NCI-H2196 (cell line): ENCODE measurements around the gene CKB.
"Not testable (repeated sequence)": the region's sequence is repeated elsewhere in the genome, so short reads cannot be mapped to it uniquely, and the experiment has no call there.

Experiments used
- DNase-seq: peaks from one replicate; lab custom pipeline; 2025; ENCODE audit not compliant: unreplicated experiment; lab: John Stamatoyannopoulos, UW

CKB gene

DNA sequence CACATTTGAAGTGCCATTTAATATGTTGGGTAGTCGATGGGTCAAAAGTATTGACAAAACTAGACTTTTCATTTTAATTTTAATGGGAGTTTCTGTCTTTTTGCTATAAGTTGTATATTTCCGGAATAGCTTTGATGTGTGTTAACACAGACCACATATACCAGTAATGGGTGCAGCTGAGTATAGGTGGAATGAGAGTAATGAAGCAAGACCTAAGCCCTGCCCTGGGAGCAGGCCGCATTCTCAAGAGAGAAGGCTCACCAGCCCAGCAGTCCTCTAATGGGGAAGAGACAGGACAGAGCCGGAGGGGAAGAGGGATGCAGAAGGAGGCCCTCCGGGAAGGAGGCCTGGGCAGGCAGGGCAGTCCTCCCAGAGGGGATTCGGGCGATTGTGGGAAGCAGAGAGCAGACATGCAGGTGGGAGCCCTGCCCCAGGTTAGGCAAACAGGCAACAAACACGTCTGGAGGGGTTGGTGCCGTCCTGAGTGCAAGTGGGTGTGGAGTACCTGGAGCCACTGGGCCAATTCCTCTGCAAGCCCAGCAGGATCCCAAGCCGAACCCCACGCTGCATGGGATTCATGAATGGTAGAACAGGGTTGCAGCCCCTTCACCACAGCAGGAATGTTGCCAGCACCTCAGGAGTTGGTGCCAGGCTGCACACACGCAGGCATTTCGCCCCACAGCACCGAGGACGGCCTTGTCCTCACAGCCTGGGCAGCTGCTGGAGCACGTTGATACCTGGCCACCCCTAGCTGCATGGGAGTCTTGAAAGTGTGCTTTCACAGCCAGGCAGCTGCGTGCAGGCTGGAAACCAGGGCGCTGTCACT is 7.8 kb downstream of the CKB start:
- no peak for DNase-seq

DNA sequence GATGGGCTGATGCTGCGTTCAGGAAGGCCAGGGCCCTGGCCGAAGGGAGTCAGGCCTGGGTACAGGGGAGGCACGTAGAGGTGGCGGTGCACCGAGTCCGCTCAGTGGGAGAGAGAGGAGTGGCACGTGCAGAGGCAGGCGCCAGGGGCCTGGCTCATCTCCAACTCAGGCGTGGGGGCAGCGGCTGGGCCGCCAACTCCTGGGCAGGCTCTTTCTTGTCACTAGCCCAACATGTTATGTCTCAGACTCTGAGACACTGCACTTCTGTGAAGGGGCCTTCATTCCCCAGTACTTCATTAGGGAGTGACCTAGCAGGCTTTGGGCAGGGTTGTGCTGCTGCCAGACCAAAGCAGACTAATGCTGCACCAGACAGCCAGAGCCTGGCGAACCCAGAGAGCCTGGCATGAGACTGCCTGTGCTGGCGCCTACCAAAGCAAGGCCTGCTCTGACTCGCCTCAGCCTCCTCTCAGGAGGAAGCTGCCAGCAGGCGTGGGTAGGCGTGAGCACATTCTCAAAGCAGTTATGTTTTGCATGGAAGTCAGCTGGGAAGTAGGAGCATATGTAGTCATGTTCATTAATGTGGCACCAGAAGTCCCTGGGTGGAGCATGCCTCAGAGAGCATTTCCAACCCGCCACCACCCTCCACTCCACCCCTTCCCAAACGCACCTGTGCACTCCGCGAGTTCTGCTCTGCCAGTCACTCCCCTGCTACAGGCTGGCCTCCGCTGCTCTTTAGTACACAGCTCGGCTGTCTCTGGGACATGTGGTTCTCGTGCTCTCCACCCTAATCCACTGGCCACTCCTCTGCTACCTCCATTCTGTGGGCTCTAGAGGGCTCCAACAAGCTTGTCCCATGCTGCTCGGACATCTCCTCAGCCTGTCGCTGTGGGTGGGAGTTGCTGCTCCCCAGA is 9.7 kb downstream of the CKB start:
- DNase-seq, result peak; percentile 74

DNA sequence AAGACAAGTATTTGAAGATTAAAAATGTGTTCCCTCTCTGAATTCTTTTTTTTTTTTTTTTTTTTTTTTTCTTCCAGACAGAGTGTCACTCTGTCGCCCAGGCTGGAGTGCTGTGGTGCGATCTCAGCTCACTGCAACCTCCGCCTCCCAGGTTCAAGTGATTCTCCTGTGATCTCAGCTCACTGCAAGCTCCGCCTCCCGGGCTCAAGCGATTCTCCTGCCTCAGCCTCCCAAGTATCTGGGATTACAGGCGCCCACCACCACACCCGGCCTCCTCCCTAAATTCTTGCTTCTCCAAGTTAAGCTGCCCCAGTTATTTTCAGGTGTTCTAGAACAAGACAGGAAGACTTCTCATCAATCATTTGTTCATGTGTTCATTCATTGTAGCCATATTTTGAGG is 10.4 kb downstream of the CKB start:
- DNase-seq, result not testable (repeated sequence)

DNA sequence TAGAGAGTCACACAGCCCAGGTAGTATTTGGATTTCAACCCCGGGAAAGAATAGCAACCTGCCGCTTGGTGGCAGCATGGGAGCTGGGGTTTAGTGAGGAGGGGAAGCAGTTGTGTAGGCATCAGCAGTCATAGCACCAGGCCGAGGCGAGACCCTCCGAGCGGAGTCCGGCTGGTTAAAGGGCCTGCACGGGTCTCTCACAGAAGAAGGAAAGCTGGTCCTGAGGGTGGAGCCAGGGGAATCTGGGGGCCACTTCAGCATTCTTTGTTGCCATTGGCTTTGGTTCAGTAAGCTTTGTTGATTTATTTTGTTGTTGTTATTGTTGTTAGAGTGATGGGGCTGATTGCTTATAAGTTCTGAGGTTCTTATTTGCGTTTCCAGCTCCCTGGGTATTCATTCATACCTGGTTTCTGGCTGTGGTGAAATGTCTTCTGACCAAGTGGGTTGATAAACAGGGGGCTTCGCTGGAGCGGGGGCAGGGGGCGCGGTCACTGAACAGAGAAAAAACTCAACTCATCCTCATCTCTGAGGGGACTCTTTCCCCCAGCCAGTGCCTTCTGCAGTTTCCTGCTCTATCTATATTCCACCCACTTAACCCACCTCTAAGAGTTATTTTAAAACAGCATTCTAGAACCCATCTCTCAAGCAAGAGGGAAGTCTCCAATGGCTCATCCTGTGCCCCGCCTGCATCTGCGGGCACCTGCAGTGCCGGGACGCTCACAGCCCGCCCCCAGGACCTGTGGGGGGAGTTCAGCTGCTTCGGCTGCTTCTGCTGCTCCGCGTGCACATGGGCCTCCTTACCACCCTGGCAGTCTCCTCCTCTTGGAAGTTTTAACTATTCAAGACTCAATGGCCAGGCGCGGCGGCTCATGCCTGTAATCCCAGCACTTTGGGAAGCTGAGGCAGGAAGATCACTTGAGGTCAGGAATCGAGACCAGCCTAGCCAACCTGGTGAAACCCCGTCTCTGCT is 11.6 kb downstream of the CKB start:
- DNase-seq, result no peak

DNA sequence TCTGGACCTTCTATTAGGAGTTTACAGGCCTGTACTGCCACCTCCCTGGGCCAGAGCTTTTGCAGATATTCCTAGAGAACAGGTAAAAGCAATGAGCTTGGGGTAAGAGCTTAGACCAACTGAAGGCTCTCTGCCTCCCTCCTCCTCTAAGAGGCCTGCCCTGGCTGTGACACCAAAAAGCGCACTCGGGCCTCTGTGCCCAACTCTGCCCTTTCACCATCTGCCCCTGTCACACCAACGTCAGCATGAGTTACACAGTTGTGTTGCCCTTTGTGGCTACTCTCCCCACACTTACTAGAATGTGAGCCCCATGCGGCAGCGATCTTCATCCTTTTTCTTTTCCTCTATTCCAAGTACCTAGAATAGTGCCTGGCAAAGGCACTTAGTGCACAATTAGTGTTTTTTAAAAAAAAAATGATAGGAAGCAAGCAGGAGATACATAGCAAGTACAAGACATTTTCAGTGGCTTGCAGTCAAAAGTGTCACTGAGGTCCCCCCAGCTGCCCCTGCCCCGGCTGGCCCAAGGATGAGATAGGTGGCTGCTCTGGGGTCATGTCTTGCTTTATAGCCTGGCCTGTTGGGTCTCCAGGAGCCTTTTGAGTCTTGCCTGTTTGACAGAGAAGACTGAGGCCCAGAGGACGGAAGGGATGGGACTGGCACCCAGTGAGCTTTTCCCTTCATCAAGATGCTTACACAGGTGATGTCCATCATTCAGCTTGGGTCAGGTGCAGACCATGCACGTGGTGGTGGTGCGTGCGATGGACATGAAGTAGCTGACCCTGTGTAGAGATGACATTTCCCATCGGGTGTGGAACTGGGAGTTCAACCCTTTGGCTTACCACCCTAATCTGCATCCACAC is 12.5 kb downstream of the CKB start:
- no peak for DNase-seq

DNA sequence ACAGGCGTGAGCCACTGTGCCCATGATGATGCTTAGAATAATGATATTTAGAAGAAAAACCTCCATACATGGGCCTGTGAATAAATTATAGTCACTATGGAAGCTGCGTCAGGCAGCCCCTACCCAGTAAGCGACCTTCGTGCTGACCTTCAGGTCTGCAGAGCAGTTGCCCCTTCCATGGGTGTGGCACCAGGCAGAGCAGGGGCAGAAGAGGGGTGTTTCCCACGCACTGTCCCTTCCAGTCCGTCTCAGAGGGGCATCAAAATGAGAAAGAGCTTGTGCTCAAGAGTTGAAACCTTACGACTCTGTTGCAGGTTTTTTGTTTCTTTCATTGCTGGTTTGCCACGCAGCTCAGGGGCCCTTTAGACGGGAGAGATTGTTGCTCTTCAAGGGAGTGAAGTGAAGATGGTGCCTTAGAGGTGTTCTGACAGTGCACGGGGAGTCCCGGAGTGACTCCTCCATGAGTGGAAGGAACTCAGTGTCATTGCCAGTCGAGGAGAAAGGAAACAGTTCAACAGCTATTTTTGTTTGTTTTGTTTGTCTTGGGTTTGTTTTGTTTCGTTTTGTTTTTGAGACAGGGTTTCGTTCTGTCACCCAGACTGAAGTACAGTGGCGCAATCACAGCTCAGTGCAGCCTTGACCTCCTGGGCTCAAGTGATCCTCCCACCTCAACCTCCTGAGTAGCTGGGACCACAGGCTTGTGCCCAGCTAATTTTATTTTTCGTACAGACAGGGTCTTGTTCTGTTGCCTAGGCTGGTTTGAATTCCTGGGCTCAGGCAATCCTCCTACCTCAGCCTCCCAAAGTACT is 13.9 kb downstream of the CKB start:
- no peak for DNase-seq

DNA sequence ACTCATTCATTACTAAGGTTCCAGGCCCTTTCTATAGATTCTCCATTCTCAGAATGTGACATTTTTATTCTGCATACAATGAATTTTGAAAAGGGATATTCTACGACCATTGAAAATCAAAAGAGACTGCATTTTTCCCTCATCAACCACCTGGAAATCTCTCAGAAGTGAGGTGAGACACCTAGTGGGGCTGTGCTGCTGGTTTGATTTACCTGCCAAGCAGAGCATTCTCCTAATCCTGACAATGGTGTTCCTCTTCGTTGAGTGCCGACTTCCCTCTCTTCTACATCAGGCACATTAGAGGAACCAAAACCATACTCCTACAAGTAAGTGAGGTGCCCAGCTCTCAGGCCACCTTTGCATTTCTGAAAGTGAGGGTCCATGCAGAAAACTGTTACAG is 14.9 kb downstream of the CKB start:
- DNase-seq, result no peak

DNA sequence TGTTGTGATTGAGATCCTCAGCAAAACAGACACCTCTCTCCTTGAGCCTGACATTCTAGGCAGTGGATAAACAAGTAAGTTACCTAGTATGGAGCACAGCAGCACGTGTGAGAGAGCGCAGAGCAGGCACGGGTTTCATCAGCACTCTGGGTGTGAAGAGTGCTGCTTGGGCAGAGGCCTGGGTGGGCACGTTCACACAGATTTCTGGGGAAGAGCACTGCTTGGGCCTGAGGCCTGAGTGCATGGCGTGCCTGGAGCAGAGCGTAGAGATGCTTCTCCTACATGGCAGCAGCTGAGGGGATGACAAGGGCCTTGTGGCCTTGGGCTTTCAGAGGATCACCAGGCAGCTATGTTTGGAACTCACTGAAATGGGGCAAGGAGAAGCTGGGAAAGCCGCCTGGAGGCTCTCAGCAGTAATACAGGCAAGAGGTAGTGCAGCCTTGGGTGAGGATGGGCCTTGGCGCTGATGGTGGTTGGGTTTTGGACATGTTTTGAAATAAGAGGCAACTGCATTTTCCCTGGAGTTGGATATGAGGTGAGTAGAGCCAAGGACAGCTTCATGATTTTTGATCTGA is 17.6 kb downstream of the CKB start:
- no peak for DNase-seq

DNA sequence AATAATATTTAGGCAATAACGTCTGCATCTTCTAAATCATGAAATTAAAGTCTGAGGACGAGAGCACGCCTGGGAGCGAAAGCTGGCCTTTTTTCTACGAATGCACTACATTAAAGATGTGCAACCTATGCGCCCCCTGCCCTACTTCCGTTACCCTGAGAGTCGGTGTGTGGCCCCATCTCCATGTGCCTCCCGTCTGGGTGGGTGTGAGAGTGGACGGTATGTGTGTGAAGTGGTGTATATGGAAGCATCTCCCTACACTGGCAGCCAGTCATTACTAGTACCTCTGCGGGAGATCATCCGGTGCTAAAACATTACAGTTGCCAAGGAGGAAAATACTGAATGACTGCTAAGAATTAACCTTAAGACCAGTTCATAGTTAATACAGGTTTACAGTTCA is 19.3 kb downstream of the CKB start:
- no peak for DNase-seq

DNA sequence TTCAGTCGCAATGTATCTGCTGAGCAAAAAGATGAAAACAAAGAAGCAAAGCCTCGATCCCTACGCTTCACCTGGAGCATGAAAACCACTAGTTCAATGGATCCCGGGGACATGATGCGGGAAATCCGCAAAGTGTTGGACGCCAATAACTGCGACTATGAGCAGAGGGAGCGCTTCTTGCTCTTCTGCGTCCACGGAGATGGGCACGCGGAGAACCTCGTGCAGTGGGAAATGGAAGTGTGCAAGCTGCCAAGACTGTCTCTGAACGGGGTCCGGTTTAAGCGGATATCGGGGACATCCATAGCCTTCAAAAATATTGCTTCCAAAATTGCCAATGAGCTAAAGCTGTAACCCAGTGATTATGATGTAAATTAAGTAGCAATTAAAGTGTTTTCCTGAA is 19.8 kb downstream of the CKB start:
- no peak for DNase-seq

DNA sequence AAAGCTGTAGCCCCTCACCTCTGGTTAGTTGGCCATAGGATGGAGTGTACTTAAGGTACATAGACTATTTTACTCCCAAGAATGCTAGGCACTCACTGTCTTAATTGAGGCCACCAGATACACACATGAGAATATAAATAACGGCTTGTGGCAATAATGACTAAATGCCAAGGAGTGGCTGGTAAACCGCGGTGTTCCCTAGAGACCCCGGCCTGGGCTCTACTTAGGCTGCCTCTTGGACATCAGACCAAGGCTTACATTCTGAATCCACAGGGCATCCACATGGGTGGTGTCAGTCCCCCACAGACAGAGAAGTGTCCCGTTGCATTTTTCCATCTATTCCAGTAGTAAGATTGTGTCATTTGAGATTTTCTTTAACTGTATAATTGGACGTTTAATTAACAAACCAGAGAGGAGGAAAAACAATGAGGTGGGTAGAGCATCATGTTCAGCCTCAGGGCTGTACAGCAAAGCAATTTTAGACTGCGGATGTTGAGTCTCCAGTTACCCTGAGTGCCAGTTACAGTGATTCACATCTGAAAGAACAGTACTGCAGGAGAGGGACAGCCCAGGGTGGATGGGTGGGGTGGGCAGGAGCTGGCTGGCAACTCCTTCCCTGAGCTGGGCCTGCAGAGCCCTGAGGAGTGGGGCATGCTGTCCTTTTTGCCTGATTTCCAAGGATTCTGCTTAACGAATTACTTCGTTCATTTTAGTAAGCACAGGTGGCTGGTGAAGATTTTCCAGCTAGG is 20.5 kb downstream of the CKB start:
- no peak for DNase-seq

DNA sequence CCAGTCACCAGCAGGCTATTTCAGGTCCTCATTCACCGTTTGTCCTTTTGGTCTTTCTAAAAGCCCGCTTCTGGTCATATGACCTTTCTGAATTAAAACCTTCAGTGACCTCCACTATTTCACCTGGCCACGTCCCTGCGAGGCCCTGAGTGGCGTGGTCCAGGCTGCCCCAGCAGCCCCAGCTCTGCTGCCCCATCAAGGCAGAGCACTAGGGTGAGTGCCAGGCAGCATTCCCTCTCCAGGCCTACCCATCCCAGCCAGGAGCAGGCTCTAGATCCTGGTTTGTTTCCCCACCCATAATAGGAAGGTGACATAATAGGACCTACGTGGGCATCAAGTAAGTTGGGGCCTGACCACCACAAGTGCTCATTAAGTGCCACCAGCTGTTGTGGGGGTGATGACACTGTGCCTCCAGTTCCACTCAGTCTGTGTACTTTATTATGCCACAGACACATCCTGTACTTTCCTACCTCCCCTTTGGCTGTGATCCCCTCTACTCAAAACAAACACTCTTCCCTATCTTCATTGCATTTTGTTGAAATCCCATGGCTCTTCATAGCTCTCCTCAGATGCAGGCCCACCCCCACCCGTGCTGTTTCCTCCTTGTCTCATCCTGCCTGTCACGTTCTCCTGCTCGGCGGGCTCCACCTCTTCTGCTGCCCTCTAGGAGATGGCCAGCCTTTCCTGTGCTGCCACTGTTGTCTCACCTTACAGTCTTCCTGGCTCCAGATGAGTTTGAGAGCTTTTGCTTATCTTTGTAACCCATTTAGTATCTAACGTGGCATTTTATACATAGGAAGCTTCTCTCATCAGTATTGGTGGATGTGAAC is 21.4 kb downstream of the CKB start:
- no peak for DNase-seq

DNA sequence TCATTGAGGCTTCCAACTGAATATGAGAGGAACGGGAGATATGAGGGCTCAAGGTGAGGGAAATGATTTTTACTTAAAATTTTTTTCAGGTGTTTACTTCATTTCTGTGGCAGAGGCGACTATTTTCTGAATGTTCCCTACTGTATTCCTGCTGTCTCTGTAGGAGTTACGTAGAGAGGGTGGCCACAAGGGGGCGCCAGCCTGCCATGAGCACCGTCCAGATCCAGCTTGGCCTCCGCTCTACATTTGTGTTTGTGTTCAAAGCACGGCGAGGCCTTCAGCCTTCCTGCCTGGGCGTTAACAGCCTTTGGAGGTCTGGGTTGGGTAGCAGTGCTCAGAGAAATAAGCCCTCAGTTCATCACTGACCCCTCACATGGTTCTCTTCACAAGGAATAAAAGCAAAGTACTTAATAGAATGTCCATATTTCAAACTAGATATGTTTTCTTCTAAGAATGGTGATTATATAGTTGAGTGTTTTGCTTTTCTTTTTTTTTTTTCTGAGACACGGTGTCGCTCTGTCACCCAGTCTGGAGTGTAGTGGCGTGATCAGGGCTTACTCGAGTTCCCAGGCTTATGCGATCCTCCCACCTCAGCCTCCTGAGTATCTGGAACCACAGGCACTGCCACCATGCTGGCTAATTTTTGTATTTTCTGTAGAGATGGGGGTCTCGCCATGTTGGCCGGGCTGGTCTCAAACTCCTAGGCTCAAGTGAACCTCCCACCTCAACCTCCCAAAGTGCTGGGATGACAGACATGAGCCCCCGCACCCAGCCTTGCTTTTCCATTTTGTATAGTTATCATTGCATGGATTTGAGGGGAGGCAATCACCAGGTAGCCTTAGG is 22.3 kb downstream of the CKB start:
- DNase-seq, result peak; percentile 78

DNA sequence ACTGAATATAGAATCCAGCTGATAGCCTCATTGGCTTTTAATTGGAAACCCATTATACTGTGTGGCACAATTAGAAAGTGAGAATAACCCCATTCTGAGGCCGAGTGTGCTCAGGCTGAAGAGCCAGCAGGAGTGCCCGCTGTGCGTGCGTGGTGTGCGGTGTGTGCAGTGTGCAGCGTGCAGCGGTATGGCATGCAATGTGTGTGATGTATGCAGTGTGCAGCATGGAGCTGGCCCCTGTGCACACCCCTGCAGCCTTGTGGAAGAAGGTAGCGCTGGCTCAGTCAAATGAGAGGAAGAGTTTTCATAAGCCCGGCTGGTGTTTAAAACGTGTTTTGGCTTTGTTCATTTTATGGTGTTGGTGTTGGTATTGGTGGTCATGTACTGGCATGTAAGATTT is 22.9 kb downstream of the CKB start:
- no peak for DNase-seq

DNA sequence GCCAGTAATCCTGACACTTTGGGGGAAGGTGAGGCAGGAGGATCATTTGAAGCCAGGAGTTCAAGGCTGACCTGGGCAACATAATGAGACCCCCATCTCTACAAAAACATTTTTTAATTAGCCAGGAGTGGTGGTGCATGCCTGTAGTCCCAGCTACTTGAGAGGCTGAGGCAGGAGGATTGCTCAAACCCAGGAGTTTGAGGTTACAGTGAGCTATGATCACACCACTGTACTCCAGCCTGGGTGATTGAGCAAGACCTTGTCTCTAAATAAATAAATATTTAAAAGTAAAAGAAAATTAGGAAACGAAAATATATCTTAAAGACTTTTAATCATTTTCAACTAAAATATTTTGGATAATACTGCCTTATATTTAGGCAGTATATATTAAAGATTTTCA is 25.9 kb downstream of the CKB start:
- no peak for DNase-seq

DNA sequence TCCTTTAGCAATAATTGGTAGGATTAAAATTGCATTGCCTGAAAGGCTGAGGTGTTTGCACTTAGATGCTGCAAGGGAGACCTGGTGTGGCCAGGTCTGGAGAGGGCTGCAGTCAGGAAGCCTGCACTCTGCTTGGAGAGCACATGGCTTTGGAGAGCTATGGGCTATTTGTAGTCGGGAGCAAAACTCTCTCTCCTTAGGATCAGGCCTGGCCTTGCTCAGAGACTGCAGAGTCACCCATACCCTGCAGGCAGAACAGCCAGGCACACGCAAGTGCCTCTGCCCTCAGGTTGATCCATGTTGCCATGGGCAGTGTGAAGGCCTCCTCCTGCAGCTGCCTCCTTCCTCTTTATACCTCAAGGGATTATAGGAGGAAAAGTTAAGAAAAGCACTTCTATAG is 26.8 kb downstream of the CKB start:
- DNase-seq, result no peak
